HG02970 (cell line): ENCODE measurements around the gene CAMKK1.

Experiments
- ATAC-seq: cut with Tn5 transposase; IDR thresholded peaks from one replicate; pipeline ENCODE4 v1.9.1; 2021; ENCODE audit warnings: mild to moderate bottlenecking, moderate library complexity, moderate number of reproducible peaks; ENCODE audit not compliant: unreplicated experiment, low FRiP score

The CAMKK1 gene

DNA sequence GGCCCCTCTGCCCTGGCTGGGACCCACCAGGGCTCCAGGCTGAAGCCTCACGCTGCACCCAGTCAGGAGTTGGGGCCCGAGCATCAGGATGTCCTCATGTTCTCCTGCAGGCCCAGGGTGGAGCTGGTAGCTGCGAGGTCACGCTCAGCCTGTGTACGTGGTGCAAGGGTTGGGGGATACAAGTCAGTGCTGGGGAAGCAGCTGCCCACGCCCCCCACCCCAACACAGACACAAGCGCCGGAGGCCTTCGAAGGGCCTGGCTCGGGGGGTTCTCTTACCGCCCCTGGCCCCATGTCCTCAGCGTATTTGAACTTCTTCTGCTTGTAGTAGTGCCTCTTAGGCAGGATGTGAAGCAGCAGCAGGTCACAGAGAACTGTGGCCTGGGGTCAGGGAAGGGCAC lies 4.9 kb upstream of the CAMKK1 start:
- ATAC-seq, result no peak

DNA sequence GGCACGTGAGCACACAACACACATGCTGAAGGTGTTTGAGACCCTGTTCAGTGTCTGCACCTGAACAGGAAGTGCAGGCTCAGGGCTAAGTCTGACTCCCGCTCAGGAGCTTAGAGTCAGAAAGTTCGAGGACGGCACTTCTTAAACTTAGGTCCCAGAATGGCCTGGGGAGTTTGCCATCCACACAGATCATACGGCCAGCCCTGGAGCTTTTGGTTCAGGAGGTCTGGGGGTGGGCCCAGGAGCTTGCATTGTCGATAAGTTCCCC lies 4.0 kb upstream of the CAMKK1 start:
- no peak for ATAC-seq

DNA sequence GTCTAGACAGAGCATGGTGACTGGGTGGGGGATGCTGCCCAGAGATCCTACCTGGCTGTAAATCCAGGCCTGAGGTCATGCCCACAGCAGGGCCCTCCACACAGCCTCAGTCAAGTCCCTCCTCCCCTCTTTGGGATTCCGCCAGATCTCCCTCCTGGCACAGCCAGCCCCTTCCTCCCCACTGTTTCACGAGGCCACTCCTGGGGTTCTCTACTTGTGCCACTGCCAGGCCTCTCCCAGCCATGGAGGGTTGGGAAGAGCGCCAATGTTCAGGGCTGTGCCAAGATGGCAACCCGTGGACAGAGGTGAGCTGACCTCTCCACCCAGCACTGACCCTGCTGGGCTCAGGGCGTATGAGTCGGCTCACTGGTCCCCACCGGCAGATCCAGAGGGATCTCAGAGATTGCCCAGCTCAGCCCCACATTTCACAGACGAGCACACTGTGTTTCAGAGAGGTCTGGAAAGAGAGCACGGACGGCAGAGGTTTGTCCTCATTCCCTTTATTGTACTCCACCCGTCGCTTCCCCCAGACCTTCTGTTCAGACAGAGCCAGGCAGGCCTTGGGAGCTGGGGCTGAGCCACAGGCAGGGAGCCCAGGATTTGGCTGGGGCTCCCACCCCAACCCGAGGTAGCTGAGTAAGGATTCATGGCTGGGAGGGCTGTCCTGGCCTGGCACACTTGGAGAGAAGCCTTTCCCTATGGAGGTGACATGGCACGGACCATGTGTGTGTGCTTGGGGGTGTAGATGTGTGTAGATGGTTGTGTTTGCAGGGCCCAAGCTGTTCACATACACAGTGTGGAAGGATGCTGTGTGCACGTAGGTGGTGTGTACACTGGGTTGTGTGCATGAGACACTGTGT lies 3.5 kb upstream of the CAMKK1 start:
- ATAC-seq, result no peak

DNA sequence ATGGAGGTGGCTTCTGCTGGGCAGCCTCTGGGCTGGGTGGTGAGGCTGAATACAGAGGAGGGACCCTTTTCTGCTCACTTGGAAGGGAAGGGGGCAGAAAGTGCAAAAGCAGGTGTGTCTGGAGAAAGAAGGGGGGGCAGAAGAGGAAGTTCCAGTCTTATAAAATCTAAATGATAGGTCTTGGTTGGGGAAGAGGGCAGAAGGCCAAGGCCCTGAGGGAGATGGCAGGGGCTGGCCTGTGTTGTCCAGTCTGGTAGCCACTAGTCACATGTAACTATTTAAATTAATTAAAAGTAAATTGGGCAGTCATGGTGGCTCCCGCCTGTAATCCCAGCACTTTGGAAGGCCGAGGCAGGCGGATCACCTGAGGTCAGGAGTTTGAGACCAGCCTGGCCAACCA lies 2.5 kb upstream of the CAMKK1 start:
- no peak for ATAC-seq

DNA sequence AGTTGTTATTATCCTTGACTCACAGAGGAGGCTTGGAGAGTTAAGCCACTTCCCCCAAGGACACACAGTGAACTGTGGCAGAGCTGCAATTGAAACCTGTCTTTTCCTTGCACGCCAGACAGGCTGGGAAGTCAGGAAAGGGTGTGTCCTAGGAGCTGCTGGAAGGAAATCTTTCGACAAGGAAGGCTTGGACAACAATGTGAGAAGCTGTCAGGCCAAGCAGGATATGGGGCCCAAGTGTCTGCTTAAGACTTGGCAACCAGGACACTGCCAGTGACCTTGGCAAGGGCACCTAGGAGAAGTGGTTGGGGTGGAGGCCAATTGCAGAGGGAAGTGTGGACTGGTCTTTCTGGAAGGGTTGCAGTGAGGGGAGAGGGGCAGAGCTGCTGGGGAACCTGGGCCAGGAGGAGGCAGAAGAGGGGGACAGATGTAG lies 2.1 kb upstream of the CAMKK1 start:
- ATAC-seq, result no peak

DNA sequence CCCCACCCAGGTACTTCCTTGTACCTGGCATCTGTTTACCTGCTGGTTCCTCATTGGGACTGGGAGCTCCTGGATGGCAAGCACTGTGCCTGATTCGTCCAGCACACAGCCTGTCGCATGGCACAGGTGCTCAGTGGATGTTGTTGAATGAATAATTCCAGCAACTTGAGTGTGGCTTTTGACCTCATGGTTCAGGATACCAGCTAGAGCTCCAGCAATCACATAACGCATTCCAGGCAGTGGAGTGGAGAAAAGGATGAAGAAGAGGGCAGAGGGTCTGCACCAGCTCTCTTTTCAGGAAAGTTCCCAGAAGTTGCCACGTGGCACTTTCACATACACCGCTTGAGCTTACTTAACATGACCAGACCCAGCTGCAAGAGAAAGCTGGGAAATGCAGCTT lies 1.3 kb upstream of the CAMKK1 start:
- no peak for ATAC-seq

DNA sequence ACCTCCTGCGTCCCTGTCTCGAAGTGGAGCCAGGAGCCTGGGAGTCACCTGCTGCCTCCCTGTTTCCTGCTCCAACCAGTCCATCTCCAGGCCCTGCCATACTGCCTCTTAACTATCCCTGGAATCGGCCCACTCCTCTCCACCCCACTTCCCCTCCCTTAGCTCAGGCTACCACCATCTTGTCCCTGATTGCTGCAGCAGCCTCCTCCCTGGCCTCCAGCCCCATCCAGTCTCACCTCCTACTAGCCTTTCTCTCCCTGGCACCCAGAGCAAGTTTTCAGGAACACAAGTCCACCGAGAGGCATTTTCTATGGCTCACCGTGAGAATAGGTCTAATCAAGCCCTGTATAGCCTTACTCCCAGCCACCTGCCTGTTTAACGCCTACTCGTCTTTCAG lies 865 bp upstream of the CAMKK1 start:
- no peak for ATAC-seq

DNA sequence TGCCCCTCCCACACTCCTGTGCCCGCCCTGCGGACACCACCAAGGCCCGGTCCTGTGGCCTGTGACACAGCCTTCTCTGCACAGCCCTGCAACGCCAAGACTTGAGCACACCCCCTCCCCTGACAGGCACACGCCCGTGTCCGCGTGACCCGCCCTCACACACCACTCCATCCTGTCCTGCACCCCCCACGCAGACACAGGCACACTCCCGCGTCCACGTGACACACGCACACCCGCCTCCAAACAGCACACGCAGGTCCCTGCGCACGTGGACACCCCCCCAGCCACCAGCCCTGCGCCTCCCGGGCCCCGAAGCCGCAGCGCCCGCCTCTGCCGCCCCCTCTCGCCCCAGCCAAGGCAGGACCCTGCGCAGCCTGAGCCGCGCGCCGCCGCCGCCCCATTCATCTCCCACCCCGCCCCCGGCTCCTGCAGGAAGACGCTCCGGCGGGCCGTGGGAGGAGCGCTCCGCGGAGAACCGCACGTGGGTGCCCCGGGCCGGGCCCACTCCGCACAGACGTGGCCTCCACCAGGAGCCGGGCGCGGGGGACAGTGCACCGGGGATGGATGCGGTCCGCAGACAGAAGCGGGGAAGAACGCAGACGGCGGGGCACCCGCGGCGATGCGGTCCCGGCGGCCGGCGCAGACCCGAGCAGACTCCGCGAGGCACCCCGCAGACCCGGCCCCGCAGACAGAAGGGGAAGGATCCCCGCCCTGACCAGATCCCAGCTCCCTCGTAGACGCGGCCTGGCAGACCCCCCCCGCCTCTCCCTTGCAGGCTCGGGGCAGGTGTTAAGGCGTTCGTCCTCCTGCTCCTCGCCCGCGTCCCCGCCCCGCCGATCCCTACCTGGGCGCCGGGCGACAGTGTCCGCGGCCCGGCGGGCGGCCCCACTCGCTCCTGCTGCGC lies 506 bp downstream of the CAMKK1 start:
- peak; percentile 18 for ATAC-seq

DNA sequence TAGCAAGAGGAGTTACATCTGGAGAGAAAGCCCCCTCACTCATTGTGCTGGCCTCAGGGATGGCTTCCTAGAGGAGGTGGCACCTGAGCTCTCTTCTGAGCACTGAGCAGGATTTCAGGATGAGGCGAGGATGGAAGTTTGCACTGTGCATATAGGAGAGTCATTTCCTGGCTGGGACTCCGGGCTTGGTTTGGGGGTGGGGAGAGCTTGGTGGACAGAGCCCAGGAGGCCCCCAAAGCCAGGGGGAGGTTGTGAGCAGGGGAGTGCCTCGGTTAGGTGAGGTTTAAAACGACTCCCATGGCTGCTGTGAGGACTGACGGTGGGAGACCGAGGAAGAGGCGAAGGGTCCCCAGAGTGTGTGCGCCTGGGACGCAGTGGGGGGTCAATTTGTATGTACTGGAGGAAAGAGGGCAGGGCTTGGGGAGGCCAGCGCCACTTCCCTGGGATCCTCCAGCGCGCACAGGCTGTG lies 1.2 kb downstream of the CAMKK1 start:
- no peak for ATAC-seq

DNA sequence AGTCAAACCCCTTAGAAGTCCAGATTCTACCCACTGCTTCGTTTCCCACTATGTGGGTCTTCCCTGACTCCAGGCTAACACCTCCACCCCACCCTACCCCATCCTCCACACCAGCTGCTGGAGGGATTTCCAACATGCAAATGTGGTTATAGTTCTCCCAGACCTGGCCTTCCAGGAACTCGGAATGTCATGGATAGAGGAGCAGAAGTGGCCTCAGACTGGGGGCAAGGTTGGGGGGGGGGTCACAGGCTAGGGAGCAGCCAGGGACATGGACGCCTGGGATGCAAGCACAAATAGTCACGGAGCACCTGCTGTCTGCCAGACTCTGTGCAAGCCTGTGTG lies 2.0 kb downstream of the CAMKK1 start:
- ATAC-seq, result no peak

DNA sequence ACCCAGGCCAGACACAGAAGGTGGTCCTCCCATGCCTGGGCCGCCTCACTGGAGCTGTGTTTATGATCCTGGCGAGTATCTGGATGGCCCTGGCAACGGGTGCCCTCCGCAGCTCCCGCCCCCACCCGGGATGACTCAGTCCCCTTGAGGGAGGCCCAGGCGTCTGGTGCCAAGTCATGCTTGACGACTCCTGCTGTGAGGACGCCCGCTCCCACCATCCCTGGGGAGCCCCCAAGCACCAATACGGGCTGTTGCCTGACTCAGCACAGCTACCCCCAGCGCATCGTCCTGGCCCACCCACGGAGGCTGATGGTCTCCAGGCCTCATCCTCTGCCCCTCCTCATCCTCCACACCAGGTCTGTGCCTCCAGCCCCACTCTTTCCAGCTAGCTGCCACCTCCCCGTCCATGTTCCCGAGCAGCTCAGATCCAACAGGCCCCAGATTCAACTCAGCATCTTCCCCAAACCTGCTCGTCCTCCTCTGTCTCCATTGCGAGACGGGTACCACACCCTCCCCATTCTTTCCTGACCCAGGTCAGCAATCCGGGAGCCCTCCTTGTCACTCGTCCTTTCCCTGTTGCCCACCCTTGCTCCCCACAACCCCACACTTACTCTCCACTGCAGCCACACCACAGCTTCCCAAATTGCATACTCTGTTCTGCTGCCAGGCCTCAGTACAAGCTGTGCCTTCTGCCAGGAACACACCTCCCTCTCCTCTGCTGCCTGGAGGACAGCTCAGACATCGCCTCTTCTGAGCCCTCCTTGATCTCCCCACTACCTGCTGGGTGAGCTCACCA lies 2.6 kb downstream of the CAMKK1 start:
- no peak for ATAC-seq

DNA sequence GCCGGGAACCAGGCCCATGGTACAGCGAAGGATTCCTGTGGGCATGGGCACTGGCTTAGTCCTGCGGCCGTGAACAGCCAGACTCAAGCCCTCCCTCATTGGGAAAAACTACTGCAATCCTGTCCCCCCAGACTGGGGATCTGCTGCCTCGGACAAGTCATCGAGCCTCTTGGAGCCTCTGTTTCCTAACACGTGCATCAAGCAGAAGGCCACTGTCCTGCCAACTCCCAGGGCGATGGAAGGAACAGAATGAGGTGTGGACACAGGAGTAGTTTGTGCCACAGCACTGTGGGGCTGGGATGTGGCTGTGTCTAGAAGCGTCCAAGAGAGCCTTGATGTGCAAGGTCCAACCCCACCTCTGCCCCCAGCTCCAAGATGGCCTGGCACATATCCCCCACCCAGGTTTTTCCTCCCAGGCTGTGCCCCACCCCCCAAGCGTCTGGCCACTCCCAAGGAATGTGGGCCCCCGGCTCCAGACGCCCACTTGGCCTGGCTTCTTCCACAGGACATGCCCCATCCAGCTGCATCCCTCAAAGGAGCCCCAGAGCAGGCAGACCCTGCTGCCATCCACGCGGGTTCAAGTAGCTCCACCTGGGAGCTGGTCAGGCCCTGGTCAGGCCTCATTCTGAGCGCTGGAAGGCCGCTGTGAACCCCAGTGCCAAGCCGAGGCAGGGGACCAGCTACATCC lies 3.4 kb downstream of the CAMKK1 start:
- ATAC-seq, result no peak

DNA sequence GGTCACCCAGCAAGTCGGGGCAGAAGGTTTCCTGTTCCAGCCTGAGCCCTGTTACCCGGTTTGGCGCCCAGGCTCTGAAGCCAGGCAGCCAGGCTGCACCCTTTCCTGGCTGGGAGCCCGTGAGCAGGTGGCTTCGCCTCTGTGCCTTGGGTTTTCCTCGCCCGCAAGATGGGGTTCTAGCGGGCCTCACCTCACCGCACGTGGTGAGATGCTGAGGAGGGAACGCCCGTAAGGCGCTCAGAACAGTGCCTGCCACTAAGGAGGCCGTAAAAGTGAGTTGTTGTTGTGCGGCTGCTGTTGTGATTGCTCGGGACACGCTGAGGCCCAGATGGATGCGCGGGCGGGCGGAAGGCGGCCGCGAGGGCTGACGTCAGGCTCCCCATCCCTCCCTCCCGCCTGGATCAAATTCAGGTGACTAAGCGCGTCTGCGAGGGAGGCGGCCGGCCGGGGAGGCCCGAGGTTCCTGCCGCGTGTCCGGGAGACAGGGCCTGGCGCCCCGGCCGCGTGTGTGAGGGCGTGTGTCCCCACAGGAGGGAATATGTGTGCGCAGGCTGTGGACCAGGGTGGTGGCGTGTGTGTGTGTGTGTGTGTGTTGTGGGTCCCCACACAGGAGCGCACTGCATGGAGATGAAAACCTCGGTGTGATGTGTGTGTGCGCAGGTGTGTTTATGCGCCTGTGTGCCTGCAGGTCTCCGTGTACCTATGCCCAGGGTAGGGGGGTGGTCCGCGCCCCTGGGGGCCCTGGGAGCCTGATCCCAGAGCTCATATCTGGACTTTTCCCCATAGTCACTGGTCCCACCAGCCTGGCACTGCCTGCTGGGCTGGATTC lies 4.3 kb downstream of the CAMKK1 start:
- no peak for ATAC-seq

DNA sequence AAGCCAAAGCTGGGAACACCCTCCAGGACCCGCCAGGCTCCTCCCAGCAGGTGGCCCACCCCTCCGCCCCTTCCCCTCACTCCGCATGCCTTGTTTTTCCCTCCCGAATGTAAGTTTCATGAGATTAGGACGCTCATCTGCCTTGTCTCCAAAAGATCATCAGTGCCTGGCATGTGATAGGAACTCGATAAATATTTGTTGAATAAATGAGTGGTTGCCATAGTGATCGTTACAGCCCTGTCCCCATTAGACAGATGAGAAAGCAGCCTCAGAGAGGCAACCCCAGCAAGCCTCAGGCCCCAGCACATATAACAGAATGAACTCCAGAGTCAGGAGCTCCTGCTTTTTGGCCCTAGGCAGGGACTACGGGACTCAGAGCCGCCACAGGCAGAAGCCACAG lies 5.0 kb downstream of the CAMKK1 start:
- ATAC-seq, result no peak

DNA sequence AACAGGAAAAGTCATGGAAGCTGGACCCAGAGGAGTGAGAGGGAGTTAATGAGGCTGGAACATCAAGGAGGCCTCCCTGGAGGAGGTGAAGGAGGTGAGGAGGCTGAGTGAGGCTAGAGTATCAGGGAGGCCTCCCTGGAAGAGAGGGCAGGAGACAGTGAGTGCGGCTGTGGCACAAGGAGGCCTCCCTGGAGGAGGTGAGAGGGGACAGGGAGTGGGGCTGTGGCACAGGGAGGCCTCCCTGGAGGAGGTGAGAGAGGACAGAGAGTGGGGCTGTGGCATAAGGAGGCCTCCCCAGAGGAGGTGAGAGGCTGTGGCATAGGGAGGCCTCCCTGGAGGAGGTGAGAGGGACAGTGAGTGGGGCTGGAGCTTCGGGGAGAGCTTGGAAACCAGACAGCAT lies 5.5 kb downstream of the CAMKK1 start:
- ATAC-seq, result no peak

DNA sequence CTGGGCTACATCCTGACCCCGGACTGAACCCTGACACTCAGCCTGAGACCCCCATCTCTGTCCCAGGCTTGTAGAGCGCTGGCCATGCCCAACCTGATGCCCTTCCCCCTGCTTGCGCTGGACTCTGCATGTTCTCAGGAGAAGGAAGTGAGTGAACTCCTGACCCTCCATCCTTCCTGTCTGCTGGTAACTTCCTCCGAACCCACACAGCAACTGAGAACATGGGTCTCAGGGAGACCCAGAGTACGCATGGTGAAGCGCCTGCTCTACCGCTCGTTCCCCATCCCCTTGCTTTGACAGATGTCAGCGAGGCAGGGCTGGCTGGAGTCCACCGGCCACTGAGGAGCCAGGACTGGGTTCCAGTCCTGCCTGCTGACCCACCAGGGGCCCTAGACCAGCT lies 6.1 kb downstream of the CAMKK1 start:
- no peak for ATAC-seq

DNA sequence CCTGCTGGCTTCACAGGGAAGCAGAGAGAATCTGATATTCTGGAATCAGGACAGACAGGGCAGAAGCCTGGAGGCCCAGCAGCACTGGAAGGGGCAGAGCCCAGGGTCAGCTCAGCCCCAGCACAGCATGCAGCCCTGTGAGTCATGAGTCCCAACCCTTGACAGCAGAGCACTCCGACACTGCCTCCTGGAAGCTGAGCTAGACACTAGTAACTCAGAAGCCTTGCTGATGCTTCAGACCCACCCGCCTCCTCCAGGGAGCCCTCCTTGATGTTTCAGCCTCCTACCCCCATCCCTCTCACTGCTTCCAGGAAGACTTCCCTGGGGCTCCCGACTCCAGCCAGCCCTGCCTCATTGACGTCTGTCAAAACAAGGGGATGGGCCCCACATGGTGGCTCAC lies 6.9 kb downstream of the CAMKK1 start:
- ATAC-seq, result no peak

DNA sequence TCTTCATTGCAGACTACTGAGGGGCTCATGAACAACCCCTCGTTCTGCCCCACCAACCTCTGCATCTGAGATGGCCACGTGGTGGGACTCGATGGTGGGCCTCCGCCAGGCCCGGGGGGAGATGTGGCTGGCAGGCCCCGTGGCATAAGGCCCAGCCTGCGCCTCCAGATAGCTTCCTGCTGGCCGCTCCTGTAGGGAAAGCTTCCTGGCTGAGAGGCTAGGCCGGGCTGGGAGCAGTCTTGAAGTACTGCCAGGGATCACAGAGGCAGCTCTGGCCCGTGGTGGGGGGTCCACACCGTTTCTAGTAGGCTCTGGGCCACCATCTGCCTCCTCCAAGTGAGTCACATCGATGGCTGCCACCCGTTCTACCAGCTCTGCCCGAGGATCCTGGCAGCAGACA lies 7.6 kb downstream of the CAMKK1 start:
- ATAC-seq, result no peak

DNA sequence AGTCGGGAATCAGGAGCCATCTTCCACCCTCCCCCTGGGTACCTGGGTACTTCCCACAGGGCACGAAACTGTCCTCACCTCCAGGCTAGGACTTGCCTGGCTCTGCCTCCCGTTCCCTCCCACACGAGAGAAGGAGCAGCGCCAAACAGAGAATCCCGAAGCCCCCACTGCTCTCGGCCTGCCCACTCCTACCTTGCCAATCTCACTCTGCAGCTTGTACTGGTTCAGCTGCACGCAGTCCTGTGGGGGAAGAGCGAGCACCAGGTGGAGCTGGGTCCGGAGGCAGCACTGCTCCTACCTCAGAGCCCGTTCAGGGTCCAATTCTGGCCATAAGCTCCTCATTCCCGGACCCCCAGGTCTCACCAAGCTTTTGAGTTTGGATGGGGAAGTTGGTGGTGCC lies 8.7 kb downstream of the CAMKK1 start:
- no peak for ATAC-seq

DNA sequence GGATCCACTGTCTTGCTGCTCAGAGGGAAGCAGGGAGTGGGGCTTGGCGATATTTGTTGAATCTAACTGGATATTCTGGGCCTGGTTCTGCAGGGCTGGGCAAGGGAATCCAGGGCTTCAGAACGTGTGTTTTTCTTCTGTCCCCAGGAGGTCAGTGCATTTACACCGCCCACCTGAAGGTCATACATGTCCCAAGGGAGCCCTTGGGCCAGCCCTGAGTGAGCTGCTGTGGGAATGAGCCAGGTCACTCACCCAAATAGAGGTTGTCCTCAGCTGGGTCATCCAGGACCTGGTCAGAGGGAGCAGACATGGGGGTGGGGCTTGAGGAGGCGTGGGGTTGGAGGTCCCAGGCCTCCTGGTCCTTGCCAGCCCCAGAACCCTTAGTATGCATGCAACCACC lies 10.6 kb downstream of the CAMKK1 start:
- ATAC-seq, result no peak
